Glomerular visceral epithelial cell (primary cell): ENCODE measurements around the gene DNASE1L3.

Experiments used
- DNase-seq: peaks from one replicate; pipeline ENCODE4 v3.0.0-alpha.2; 2016; ENCODE audit errors: extremely low spot score

DNASE1L3 gene

GRCh38 chr3:58179235-58180098 lies 31.3 kb downstream of the DNASE1L3 start:
- no peak for DNase-seq

GRCh38 chr3:58178528-58179234 lies 32.1 kb downstream of the DNASE1L3 start:
- no peak for DNase-seq

GRCh38 chr3:58177747-58178527 lies 32.8 kb downstream of the DNASE1L3 start:
- peak; percentile 82 for DNase-seq

GRCh38 chr3:58176827-58177489 lies 33.8 kb downstream of the DNASE1L3 start:
- peak; percentile 38 for DNase-seq

- DNase-seq, result no peak
Measured at GRCh38 chr3:58176185-58176530, 34.6 kb downstream of the DNASE1L3 start.

- no peak for DNase-seq
Measured at GRCh38 chr3:58175437-58176184, 35.2 kb downstream of the DNASE1L3 start.

- no peak for DNase-seq
Measured at GRCh38 chr3:58175187-58175436, 35.7 kb downstream of the DNASE1L3 start.

- peak; percentile 40 for DNase-seq
Measured at GRCh38 chr3:58173669-58174398, 36.9 kb downstream of the DNASE1L3 start.

GRCh38 chr3:58173029-58173668 lies 37.6 kb downstream of the DNASE1L3 start:
- DNase-seq, result no peak

GRCh38 chr3:58171126-58171525 lies 39.6 kb downstream of the DNASE1L3 start:
- no peak for DNase-seq

GRCh38 chr3:58170376-58170775 lies 40.4 kb downstream of the DNASE1L3 start:
- DNase-seq, result no peak

GRCh38 chr3:58169371-58169770 lies 41.4 kb downstream of the DNASE1L3 start:
- no peak for DNase-seq

GRCh38 chr3:58168498-58168897 lies 42.3 kb downstream of the DNASE1L3 start:
- DNase-seq, result no peak

GRCh38 chr3:58167431-58168351 lies 43.1 kb downstream of the DNASE1L3 start:
- peak; percentile 46 for DNase-seq

GRCh38 chr3:58164906-58165821 lies 45.6 kb downstream of the DNASE1L3 start:
- no peak for DNase-seq

- peak; percentile 87 for DNase-seq
Measured at GRCh38 chr3:58164199-58164879, 46.4 kb downstream of the DNASE1L3 start.

- DNase-seq, result no peak
Measured at GRCh38 chr3:58163234-58163633, 47.5 kb downstream of the DNASE1L3 start.
